HG03432 (cell line): Measurements from ENCODE around the gene FBXW10B.
A peak's percentile ranks its signal among the peaks of the same experiment; 100 is the strongest.
"Not testable (repeated sequence)": the region's sequence is repeated elsewhere in the genome, so short reads cannot be mapped to it uniquely, and the experiment has no call there.

ENCODE experiments used
- ATAC-seq: cut with Tn5 transposase; IDR thresholded peaks from one replicate; pipeline ENCODE4 v1.9.1; 2021; ENCODE audit warnings: mild to moderate bottlenecking, moderate library complexity; ENCODE audit not compliant: unreplicated experiment

The FBXW10B gene

GRCh38 chr17:15619331-15620058 is at the start of gene FBXW10B:
TSS of gene FBXW10B (minus strand) at chr17:15619704. CDS start at chr17:15619512, 192 bp downstream.
- ATAC-seq = not testable (repeated sequence)

GRCh38 chr17:15663691-15664090 is 44.2 kb upstream of the FBXW10B start:
- ATAC-seq = no peak

- no peak for ATAC-seq
Observed at GRCh38 chr17:15663176-15663575, 43.7 kb upstream of the FBXW10B start.

- no peak for ATAC-seq
Observed at GRCh38 chr17:15662681-15663080, 43.2 kb upstream of the FBXW10B start.

- ATAC-seq = no peak
Observed at GRCh38 chr17:15660077-15660476, 40.6 kb upstream of the FBXW10B start.

GRCh38 chr17:15659663-15660062 is 40.2 kb upstream of the FBXW10B start:
- ATAC-seq = no peak

GRCh38 chr17:15659236-15659635 is 39.7 kb upstream of the FBXW10B start:
- ATAC-seq = no peak

- ATAC-seq = no peak
Observed at GRCh38 chr17:15658296-15658695, 38.8 kb upstream of the FBXW10B start.

GRCh38 chr17:15657868-15658267 is 38.4 kb upstream of the FBXW10B start:
- no peak for ATAC-seq

- ATAC-seq = no peak
Observed at GRCh38 chr17:15654886-15655561, 35.5 kb upstream of the FBXW10B start.

- ATAC-seq = not testable (repeated sequence)
Observed at GRCh38 chr17:15654401-15654800, 34.9 kb upstream of the FBXW10B start.

- no peak for ATAC-seq
Observed at GRCh38 chr17:15652960-15653359, 33.5 kb upstream of the FBXW10B start.

- ATAC-seq = peak; percentile 86
Observed at GRCh38 chr17:15651583-15652110, 32.1 kb upstream of the FBXW10B start.

- ATAC-seq = no peak
Observed at GRCh38 chr17:15650741-15651582, 31.5 kb upstream of the FBXW10B start.

GRCh38 chr17:15649861-15650421 is 30.4 kb upstream of the FBXW10B start:
- no peak for ATAC-seq

- no peak for ATAC-seq
Observed at GRCh38 chr17:15648386-15648785, 28.9 kb upstream of the FBXW10B start.

- peak; percentile 47 for ATAC-seq
Observed at GRCh38 chr17:15645942-15646312, 26.4 kb upstream of the FBXW10B start.

- ATAC-seq = peak; percentile 48
Observed at GRCh38 chr17:15645099-15645941, 25.8 kb upstream of the FBXW10B start.

- ATAC-seq = not testable (repeated sequence)
Observed at GRCh38 chr17:15642505-15643251, 23.2 kb upstream of the FBXW10B start.
